ENCODE measurements around the gene CKS1B. TPM values are rescaled to one million over a fixed set of nuclear protein-coding genes. Genes with fewer than 3 reads are reported as not detected.
A peak's percentile ranks its signal among the peaks of the same experiment; 100 is the strongest.

CKS1B gene
- total and polyA plus RNA-seq, 7 donors, result 10.2 to 104 (median 35.7) TPM

GRCh38 chr1:155001675-155002463 lies 27.4 kb downstream of the CKS1B start:
- Histone ChIP-seq H3K27ac (peak overlapping the region; percentile 96 to 99 (median 98)), H3K4me3 (peak overlapping the region; percentile 73 to 94 (median 81)), H3K36me3 (no peaks in the 10 kb centered on the region), H3K9me3 (no peaks in the 10 kb centered on the region), H3K4me1 (peaks cover 0 to 50% (median 47%) of the 10 kb centered on the region in 4 donors), H3K27me3 (no peaks in the 10 kb centered on the region)
- DNase-seq, result peak; percentile 100
- intact Hi-C loops (cut with DNase I), result loop anchor here (1.0 to 5.0 kb wide), 3 partner anchors 28 to 65 kb away; partner anchors contain the start of genes ADAM15, CKS1B and PMVK
- WGBS, 2 donors, result 1% methylated on average over 38 of the region's 38 CpGs
- TF ChIP-seq POLR2A (IDR thresholded peaks at IDR 0.05), result peak; percentile 91 to 95
- TF ChIP-seq, protein P1, sequence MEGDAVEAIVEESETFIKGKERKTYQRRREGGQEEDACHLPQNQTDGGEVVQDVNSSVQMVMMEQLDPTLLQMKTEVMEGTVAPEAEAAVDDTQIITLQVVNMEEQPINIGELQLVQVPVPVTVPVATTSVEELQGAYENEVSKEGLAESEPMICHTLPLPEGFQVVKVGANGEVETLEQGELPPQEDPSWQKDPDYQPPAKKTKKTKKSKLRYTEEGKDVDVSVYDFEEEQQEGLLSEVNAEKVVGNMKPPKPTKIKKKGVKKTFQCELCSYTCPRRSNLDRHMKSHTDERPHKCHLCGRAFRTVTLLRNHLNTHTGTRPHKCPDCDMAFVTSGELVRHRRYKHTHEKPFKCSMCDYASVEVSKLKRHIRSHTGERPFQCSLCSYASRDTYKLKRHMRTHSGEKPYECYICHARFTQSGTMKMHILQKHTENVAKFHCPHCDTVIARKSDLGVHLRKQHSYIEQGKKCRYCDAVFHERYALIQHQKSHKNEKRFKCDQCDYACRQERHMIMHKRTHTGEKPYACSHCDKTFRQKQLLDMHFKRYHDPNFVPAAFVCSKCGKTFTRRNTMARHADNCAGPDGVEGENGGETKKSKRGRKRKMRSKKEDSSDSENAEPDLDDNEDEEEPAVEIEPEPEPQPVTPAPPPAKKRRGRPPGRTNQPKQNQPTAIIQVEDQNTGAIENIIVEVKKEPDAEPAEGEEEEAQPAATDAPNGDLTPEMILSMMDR (IDR thresholded peaks at IDR 0.05), result peak in 2 of 4 experiments; percentile 6 to 22
- TF ChIP-seq POLR2AphosphoS5 (IDR thresholded peaks at IDR 0.05), result peak; percentile 89 to 94 (median 92)
- TF ChIP-seq EP300 (IDR thresholded peaks at IDR 0.05), result no peak

DNA sequence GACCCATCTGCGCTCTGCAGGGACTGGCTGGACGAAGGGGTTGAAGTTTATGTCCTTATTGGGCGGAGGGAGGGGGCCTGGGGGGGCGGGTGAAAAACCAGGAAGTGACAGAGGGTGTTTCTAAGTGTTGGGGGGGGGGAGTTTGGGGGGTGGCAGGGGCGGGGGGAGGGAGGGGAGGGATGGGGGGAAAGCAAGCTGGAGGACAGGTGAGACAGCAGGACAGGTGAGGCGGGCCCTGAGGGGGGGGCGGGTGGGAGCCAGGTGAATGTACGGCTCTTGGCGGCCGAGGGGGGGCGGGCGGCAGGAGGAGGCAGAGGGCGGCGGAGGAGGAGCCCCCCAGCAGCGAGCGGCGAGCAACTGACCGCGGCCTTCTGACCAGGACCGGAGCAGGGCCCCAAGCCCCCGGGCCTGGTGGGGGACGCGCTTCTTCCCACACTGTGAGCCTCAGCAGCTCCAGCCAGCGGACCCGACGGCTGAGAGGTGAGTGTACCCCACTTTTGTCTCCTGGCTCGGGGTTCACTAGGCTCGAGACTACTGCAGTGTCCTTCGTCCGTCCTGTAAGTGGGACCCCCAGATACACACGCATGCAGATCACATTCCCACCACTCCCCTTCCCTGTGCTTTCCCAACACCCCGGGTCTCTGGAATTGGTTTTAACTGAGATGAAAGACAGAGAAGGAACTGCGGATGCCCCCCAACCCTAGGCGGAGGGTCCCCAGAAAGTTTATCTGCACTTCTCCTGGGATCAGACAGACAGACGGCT lies 28.2 kb downstream of the CKS1B start, which contains the start of gene ZBTB7B:
Gene ZBTB7B, plus strand, starts transcription at position 339 of the 763 bp plus-strand sequence. CDS start 11,859 bp downstream, outside the sequence.
- intact Hi-C loops (cut with DNase I), result loop anchor here (1.0 to 5.0 kb wide), 2 partner anchors 28 to 50 kb away; partner anchors contain the start of genes ADAM15 and CKS1B
- peaks cover 0 to 57% (median 55%) of the 10 kb centered on the region in 4 donors for H3K4me1 ChIP-seq
- H3K9me3 ChIP-seq, result no peaks in the 10 kb centered on the region
- no peaks in the 10 kb centered on the region for H3K36me3 ChIP-seq
- WGBS, 2 donors, result 0% methylated on average over 34 to 35 of the region's 35 CpGs
- H3K27ac ChIP-seq, result peak within 1 kb of the TSS; percentile 96 to 99 (median 98)
- TF ChIP-seq POLR2A (IDR thresholded peaks at IDR 0.05) (no peak), POLR2AphosphoS5 (IDR thresholded peaks at IDR 0.05) (no peak), EP300 (IDR thresholded peaks at IDR 0.05) (no peak)
- TF ChIP-seq, protein P1 (IDR thresholded peaks at IDR 0.05), result no peak
- peak within 1 kb of the TSS; percentile 73 to 94 (median 81) for H3K4me3 ChIP-seq
- no peak for DNase-seq
- no peaks in the 10 kb centered on the region for H3K27me3 ChIP-seq

DNA sequence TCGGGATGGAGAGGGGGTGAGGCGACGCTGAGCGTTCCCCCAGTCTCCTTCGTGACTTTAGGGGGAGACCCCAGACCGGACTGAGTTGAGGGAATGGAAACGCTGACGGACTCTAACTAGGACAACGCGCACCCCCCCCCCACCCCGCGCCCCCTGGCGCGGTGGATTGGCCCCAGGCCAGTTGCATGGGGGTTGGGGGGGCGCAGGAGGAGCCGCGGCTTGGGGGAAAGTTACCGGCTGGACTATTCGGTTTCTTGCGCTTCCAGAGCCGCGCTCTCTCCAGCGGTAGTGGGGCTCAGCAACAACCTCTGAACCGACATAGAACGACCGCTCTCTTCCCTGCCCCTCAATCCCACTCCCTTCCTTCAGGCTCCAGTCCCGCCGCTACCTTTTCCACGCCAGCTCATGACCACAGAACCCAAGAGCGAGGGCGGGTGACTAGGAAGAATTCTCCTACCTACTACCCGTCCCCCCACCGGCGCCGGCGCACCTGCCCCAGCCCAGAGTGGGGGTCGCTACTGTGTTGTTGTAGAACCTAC lies 28.8 kb downstream of the CKS1B start:
- Histone ChIP-seq H3K4me1 (peaks cover 0 to 64% (median 62%) of the 10 kb centered on the region in 4 donors), H3K27me3 (no peaks in the 10 kb centered on the region), H3K4me3 (peak overlapping the region; percentile 73 to 94 (median 81)), H3K36me3 (no peaks in the 10 kb centered on the region), H3K27ac (peak overlapping the region; percentile 96 to 99 (median 98)), H3K9me3 (no peaks in the 10 kb centered on the region)
- intact Hi-C loops (cut with DNase I), result loop anchor here (5.0 kb wide), 1 partner anchor 49 kb away; the partner anchor contains the start of gene ADAM15
- TF ChIP-seq, protein P1 (IDR thresholded peaks at IDR 0.05), result no peak
- TF ChIP-seq EP300 (IDR thresholded peaks at IDR 0.05) (no peak), POLR2AphosphoS5 (IDR thresholded peaks at IDR 0.05) (no peak), POLR2A (IDR thresholded peaks at IDR 0.05) (no peak)
- 0 to 1% methylated on average over 37 of the region's 37 CpGs for WGBS, 2 donors
- DNase-seq, result no peak

DNA sequence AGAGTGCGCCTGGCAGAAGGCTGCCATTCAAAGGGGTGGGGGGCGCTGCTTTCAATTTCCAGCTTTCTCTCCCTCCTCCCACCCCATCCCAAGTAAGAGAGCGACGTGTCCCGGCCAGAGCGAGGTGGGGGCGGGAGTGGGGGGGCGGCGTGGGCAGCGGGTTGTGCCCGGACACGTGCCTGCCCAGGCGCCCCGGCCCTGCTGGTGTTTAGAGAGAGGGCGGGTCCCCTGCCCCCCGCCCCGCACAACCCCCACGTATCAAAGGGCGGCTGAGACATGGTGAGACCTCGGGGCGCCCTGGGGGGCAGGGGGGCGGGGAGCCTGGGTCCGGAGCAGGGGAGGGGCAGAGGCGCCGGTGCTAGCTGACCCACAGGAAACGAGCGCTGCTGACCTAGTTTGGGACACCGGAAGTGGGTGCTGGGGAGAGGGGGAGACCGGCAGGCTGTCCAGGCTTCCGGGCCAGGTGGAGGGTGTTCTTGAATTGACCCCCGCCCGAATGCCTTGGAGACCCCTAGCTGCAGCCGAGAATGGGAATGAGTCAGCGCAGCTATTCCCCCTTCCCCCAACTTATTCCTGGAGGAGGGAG lies 29.4 kb downstream of the CKS1B start:
- H3K4me3 ChIP-seq, result peak overlapping the region; percentile 73 to 94 (median 81)
- no peaks in the 10 kb centered on the region for H3K36me3 ChIP-seq
- DNase-seq, result peak; percentile 92
- intact Hi-C loops (cut with DNase I), result loop anchor here (5.0 kb wide), 1 partner anchor 48 kb away; the partner anchor contains the start of gene ADAM15
- H3K27ac ChIP-seq, result peak overlapping the region; percentile 96 to 99 (median 98)
- no peaks in the 10 kb centered on the region for H3K27me3 ChIP-seq
- no peaks in the 10 kb centered on the region for H3K9me3 ChIP-seq
- WGBS, 2 donors, result 1 to 3% methylated on average over 34 of the region's 34 CpGs
- H3K4me1 ChIP-seq, result peaks cover 0 to 66% (median 63%) of the 10 kb centered on the region in 4 donors
- TF ChIP-seq EP300 (IDR thresholded peaks at IDR 0.05) (no peak), POLR2A (IDR thresholded peaks at IDR 0.05) (no peak), POLR2AphosphoS5 (IDR thresholded peaks at IDR 0.05) (peak in 2 of 4 donors; percentile 32 to 44)
- TF ChIP-seq, protein P1 (IDR thresholded peaks at IDR 0.05), result no peak

Data from sigmoid colon (tissue), 7 donors.